DMS53 treated with DMSO at 0.1 percent for 48 hours (cell line): ENCODE results near the gene AHR.
A peak's percentile ranks its signal among the peaks of the same experiment; 100 is the strongest.
"Not testable (repeated sequence)": the region's sequence is repeated elsewhere in the genome, so short reads cannot be mapped to it uniquely, and the experiment has no call there.

Source experiments
- DNase-seq: peaks from one replicate; lab custom pipeline; 2025; ENCODE audit not compliant: unreplicated experiment; lab: John Stamatoyannopoulos, UW

The AHR gene

DNA sequence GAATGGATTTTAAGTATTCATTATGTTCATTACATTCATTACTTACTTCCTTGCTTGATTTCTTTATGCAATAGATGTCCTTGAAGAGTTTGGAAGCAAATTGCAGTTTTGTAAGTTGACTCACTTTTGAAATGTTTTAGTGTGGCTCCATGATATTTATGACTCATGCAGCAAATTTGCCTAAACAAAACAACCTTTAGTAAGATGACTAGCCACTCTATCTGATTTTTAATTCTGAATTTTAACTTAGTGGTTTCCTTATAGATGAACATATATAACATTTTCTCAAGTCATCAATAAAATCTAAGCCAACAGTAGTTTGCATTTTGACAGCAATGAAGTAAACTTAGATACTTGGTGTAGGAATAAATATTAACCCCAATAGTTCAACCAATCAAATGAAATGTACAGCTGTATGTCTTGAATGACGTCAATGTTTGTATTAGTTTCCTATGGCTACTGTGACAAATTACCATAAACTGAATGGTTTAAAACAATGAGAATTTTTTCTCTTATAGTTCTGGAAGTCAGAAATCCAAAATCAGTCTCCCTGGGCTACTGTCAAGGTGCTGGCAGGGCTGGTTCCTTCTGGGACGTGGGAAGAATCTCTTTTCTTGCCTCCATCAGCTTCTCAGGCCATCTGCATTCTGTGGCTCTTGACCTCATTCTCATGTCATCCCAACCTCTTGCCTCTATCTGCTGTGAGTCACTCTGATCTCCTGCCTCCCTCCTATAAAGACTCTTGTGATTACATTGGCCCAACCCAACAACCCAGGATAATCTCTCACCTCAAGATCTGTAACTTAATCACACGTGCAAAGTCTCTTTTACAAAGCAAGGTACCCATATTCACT is 73.4 kb downstream of the AHR start:
- DNase-seq: no peak

DNA sequence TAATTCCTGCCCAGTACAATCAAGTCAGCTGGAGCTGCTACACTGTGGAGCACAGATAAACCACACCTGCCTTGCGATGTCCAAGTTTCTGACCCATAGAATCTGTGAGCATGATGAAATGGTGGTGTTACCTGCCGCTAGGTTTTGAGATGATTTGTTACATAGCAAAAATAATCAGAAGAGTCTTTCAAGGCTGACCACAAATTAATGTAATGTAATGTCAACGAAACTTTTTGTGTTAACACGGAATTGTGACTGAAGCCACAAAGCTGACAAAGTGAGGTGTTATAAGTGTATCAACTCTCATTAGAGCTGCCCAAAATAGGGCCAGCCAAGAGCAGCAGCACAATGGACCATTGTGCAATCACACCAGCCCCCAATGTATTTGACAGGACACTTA is 75.7 kb downstream of the AHR start:
- DNase-seq: no peak

DNA sequence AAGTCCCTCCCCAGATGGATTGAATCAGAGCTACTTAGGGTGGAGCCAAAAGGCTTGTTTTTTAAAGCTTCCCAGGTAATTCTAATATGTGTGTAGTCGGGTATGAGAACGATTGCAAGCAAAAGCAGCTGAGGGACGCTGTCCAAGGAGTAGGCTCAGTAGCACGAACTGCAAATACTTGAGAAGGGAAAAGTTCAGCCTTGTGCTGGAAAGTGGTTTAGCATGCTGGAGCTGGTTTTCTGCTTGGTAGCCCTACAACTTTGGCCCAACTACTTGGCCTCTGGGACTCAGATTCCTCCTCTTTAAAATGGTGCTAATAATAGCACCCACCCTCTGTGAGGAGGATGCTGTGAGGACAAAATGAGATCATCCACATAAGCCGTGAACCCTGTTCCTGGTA is 76.2 kb downstream of the AHR start:
- DNase-seq: no peak

DNA sequence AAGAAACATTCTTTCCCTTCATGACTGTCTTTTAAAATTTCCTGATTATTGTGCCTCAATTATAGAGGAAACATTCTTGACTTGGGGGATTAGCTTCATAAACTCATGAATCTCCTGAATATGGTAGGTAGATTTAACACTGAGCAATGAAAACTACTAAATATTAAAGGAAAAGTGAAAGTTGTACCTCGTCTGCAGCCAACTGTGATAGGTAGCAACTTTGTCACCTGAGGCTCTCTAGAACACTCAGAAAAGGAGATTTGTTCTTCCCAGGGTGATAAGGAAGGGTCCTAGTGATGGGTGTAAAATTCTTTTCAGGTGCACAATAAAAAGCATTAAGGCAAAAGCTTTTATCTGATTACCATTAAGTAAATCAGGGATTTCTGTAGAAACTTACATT is 78.1 kb downstream of the AHR start:
- no peak for DNase-seq

DNA sequence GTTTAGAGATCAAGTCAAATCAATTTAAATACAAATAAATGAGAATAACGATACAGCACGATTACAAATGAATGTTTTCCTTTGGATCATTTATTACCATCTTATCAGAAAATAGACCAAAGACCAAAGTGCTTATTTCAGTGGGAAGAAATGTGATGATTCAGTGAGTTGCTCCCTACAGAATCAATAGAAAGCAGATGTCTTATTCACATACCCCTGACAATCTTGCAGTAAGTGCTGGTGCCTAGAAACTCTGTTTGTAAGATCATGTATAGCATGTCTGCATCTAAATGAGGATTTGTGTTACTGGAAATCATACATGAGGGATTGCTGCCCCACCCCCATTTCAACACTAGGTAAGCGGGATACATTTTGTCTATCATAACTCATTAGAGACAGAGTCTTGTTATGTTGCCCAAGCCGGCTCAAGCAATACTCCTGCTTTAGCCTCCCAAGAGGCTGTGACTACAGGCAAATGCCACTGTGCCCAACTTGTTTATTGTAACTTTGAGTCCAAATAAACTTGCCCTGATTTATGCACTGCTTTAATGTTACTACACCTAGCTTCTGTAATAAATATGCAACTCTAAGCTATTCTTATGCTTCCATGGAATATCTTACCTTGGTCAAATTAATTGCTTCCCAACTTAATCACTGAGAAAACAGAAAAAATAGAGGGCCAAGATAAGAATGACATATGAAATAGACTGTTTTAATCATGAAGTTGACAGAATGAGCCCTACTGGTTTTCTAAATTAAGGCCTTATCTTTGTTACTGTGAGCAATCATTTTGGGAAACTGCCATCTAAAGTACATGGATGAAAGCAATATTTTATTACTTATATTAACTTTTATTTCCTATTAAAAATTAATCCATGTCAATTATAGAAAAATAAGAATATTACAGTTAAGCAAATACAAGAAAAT is 82.5 kb downstream of the AHR start:
- no peak for DNase-seq

DNA sequence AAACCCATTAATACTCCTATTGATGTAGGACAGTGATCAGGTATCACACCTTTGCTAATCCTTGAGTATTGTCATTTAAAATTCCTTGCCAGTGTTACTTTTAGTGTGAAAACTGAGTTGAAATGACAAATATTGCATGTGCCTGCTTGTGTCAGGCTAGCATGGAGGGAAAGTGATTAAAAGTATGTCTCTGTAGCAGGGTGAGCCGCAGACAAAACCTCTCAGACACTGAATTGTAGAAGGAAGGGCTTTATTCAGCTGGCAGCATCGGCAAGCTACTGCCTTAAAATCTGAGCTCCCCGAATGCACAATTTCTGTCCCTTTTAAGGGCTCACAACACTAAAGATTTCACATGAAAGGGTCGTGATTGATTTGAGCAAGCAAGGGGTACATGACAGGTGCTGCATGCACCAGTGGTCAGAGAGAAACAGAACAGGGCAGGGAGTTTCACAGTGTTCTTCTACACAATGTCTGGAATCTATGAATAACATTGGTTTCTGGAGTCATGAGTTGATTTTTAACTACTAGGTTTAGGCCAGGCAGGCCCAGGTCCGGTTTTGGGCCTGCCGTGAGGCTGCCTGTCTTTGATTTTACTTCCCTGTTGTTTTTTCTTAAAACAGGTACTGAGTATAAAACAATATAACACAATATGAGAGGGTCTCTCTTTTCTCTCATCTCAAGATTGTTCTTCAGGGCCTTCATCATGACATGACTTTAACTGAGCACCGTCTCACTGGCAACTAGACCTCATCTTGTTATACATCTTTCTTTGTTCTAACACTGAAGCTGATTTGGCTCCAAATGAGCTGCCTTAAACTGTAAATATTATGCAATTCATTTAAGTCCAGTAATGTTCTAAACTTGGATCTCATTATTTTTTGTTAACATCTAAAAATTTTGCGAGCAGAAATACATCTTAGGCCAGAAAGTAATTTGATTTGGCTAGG is 84.2 kb downstream of the AHR start:
- DNase-seq: not testable (repeated sequence)

DNA sequence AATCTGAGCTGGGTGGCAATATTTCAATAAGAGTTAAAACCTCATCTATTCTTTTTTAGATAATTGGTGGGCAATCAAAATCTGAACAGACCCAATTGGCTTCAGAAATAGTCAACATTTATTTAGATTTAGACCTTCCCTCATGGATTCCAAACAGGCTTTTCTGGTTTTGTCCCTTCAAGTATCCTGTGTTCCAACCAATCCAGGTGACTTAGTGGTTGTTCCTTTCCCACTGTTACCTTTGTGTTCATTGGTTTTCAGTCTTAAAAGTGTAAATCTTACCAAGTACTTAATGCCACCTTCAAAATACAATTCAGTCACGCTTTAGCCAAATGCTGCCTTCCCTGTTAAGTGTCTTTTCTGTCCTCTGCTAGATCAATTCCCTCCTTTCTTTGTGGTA is 85.9 kb downstream of the AHR start:
- peak; percentile 39 for DNase-seq

DNA sequence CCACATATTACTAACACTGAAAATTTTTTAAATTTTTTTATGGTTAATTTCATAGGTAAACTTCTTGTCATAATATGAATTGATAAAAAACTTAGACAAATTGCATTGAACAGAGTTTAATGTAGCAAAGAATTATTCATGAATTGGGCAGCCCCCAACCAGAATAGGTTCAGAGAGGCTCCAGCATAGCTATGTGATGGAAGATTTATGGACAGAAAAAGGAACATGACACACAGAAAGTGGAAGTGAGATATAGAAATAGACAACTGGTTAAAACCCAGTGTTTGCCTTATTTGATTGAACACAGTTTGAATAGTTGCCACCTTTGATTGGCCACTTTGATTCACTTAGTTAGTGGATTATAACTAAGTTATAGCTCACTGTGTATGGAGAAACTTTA is 87.2 kb downstream of the AHR start:
- DNase-seq: no peak

DNA sequence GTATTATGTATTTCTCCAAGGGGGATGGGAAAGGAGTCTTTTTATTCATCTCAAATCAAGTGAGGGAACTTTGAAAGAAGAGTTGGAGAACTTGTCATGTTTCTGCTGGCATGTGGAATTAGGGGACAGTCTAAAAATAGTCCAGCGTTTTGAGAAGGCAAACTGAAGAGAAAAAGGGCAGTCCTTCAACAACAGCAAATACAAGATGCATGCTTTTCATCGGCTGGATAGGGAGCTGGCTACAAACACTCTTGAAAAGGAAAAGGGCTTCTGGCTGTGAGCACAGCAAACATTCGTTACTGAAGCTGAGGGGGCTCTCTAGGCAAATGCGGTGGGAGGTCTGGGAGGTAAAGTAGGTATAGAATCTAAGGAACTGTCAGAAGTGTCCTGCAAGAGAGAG is 91.9 kb downstream of the AHR start:
- no peak for DNase-seq

DNA sequence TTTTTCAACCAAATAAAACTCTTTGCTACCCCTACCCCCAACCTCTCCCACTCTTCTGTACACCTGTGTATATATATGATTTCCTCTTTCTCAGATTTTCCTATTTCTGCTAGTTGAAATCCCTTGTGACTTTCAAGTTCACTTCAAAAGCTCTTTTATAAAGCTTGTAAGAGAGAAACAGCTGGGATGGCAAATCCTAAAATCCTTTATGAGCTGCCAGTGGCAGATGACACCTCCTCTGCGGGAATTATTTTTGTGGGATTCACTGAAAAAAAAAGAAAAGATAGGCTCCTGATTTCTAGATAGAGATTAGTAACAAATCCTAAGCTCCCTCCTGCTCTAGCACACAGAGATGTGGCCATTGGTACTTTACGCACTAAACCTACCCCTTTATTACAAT is 92.9 kb downstream of the AHR start:
- DNase-seq: no peak

DNA sequence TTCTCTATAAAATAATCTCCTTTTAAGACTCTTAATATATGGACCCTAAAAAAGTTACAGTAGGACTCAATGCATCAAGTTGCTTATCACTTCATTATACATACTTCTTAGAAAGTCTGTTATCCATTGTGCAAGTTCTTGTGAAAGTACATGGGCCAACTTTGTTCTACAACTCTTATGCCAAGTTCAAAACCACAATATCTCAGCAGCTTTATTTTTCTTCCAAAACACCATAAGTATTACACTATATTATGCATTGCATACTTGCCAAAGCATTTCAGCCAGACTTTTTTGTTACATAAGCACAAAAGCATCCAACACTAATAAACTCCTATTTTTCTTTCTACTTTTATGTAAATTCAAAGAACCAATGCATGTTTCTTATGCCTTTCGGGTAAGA is 94.4 kb downstream of the AHR start:
- no peak for DNase-seq

DNA sequence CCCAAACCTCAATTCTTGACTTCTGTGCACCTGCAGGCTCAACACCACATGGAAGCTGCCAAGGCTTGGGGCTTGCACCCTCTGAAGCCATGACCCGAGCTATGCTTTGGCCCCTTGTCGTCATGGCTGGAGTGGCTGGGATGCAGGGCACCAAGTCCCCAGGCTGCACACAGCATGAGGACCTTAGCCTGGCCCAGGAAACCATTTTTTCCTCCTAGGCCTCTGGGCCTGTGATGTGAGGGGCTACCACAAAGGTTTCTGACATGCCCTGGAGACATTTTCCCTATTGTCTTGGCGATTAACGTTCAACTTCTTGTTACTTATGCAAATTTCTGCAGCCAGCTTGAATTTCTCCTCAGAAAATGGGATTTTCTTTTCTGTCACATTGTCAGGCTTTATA is 96.1 kb downstream of the AHR start:
- DNase-seq: not testable (repeated sequence)
